Keratinocyte (primary cell): Measurements from ENCODE around the gene ETV1. TPM values are rescaled to one million over a fixed set of nuclear protein-coding genes. Genes with fewer than 3 reads are reported as not detected.

Experiments
- DNase-seq: peaks from one replicate; pipeline ENCODE4 v3.0.0-alpha.2; 2011; ENCODE audit warnings: low read depth, missing footprints, low spot score
- FAIRE-seq: peaks from 2 replicates; lab custom pipeline; 2011; peaks lifted over from hg19 to GRCh38; lab: Jason Lieb, UNC
- H2AFZ ChIP-seq: 2 replicates; pipeline ENCODE4 v1.6.0; 2012; ENCODE audit warnings: low read length, control low read depth, inconsistent platforms; ENCODE audit not compliant: control insufficient read depth
- H3K27ac ChIP-seq: 2 replicates; pipeline ENCODE4 v1.5.1; 2011; ENCODE audit warnings: low read length; ENCODE audit not compliant: control insufficient read depth, insufficient read depth
- H3K27me3 ChIP-seq: 3 replicates; pipeline ENCODE4 v1.6.0; 2011; ENCODE audit warnings: low read length; ENCODE audit not compliant: control insufficient read depth, insufficient read depth; ENCODE audit errors: extremely low read depth
- H3K36me3 ChIP-seq, 2 experiments: 2 replicates in 1 of 2; 3 replicates in 1 of 2; pipeline ENCODE4 v1.5.1; 2011; ENCODE audit warnings: low read length in 2 of 2, mild to moderate bottlenecking in 1 of 2; ENCODE audit not compliant: control insufficient read depth in 2 of 2, insufficient read depth in 2 of 2; ENCODE audit errors: extremely low read depth in 1 of 2
- H3K4me1 ChIP-seq: 3 replicates; pipeline ENCODE4 v1.5.1; 2011; ENCODE audit warnings: low read length; ENCODE audit not compliant: control insufficient read depth, insufficient read depth; ENCODE audit errors: extremely low read depth
- H3K4me2 ChIP-seq: 3 replicates; pipeline ENCODE4 v1.6.0; 2011; ENCODE audit warnings: low read depth, low read length; ENCODE audit not compliant: control insufficient read depth, insufficient read depth; ENCODE audit errors: extremely low read depth
- H3K4me3 ChIP-seq, 3 experiments: fragments of 200-600 bp in 1 of 3; sonication (generic) in 1 of 3; 2 replicates in 2 of 3; 3 replicates in 1 of 3; pipeline ENCODE4 v1.5.1; 2011 to 2016; ENCODE audit warnings: low read length in 3 of 3, mild to moderate bottlenecking in 3 of 3, control low read depth in 2 of 3, inconsistent platforms in 1 of 3, low read depth in 1 of 3, mixed read lengths in 1 of 3, mixed run types in 1 of 3, moderate library complexity in 1 of 3; ENCODE audit not compliant: control insufficient read depth in 2 of 3, insufficient read depth in 2 of 3; ENCODE audit errors: extremely low read depth in 1 of 3
- H3K79me2 ChIP-seq: 2 replicates; pipeline ENCODE4 v1.6.0; 2012; ENCODE audit warnings: low read length; ENCODE audit not compliant: control insufficient read depth, insufficient read depth
- H3K9ac ChIP-seq: 3 replicates; pipeline ENCODE4 v1.6.0; 2011; ENCODE audit warnings: low read length; ENCODE audit not compliant: control insufficient read depth, insufficient read depth; ENCODE audit errors: extremely low read depth
- H3K9me1 ChIP-seq: 3 replicates; pipeline ENCODE4 v1.6.0; 2011; ENCODE audit warnings: low read length; ENCODE audit not compliant: control insufficient read depth, insufficient read depth; ENCODE audit errors: extremely low read depth
- H3K9me3 ChIP-seq: 2 replicates; pipeline ENCODE4 v1.5.1; 2012; ENCODE audit warnings: low read depth, low read length; ENCODE audit not compliant: control insufficient read depth
- H4K20me1 ChIP-seq: 3 replicates; pipeline ENCODE4 v1.6.0; 2011; ENCODE audit warnings: low read length; ENCODE audit not compliant: control insufficient read depth, insufficient read depth; ENCODE audit errors: extremely low read depth
- CTCF ChIP-seq, 3 experiments: IDR thresholded peaks in 1 of 3; conservative IDR thresholded peaks in 1 of 3; optimal IDR thresholded peaks in 1 of 3; 2 replicates in 2 of 3; 3 replicates in 1 of 3; pipeline versions ENCODE3 to v1.5.1; 2011; ENCODE audit warnings: low read length in 3 of 3, mild to moderate bottlenecking in 3 of 3, moderate library complexity in 2 of 3, control low read depth in 1 of 3, inconsistent platforms in 1 of 3; ENCODE audit not compliant: insufficient read depth in 2 of 3; ENCODE audit errors: extremely low read depth in 1 of 3
- EZH2 ChIP-seq: IDR thresholded peaks from one replicate; pipeline ENCODE4 v1.6.1; 2012; ENCODE audit warnings: inconsistent platforms, mild to moderate bottlenecking, low read length, moderate library complexity
- dilution Hi-C: fragments of 300-500 bp; cut with MboI; formaldehyde crosslinking; loops from one replicate; pipeline ENCODE4 v1.7.0; 2020; ENCODE audit warnings: low sequenced_read_pairs; ENCODE audit not compliant: extremely low pct_ligation_motif_present
- polyA plus RNA-seq, 5 experiments: library from polyadenylated mRNA; depleted of rRNA in 3 of 5; stranded (reverse) in 3 of 5; stranded (forward) in 1 of 5; unstranded in 1 of 5; fragments of >200 nt; gene quantifications; 1 replicate in 1 of 5; 2 replicates in 3 of 5; 3 replicates in 1 of 5; pipeline versions ENCODE4 v1.2.1 to v1.2.3, GENCODE V29; 2011 to 2012; ENCODE audit warnings: missing spikeins in 2 of 5, low read depth in 1 of 5, low replicate concordance in 1 of 5

ETV1 gene
- polyA plus RNA-seq, 1 donor (not counting 4 experiments of a cell fraction or from before 2014, with no cell fraction given), result 5.0 TPM

- Histone ChIP-seq H3K9me1 (no peaks in the 10 kb centered on the region), H3K79me2 (no peaks in the 10 kb centered on the region), H2AFZ (no peak overlapping the region), H3K4me1 (no peaks in the 10 kb centered on the region), H3K27me3 (no peaks in the 10 kb centered on the region), H3K9me3 (no peaks in the 10 kb centered on the region), H3K27ac (no peak overlapping the region), H4K20me1 (no peaks in the 10 kb centered on the region), H3K4me2 (no peak overlapping the region), H3K36me3 (no peaks in the 10 kb centered on the region), H3K4me3 (no peak overlapping the region), H3K9ac (no peak overlapping the region)
- no peak for TF ChIP-seq CTCF (optimal IDR thresholded peaks at IDR 0.05 in 1 of 3, IDR thresholded peaks at IDR 0.05 in 1 of 3, conservative IDR thresholded peaks at IDR 0.05 in 1 of 3; ENCODE audit: extremely low read depth in 1 of 3, insufficient read depth in 2 of 3, low read length in 3 of 3)
- TF ChIP-seq EZH2, result no peak
- DNase-seq, result no peak
- dilution Hi-C loops, result no loop called here
- no peak for FAIRE-seq
Measured at GRCh38 chr7:13953368-13953767, 36.1 kb downstream of the ETV1 start.

- H3K27me3 ChIP-seq, result no peaks in the 10 kb centered on the region
- FAIRE-seq (no peak), DNase-seq (no peak)
- no peak overlapping the region for H3K9ac ChIP-seq
- H3K9me1 ChIP-seq, result no peaks in the 10 kb centered on the region
- no peaks in the 10 kb centered on the region for H3K9me3 ChIP-seq
- dilution Hi-C loops, result no loop called here
- no peaks in the 10 kb centered on the region for H3K36me3 ChIP-seq
- TF ChIP-seq CTCF (optimal IDR thresholded peaks at IDR 0.05 in 1 of 3, IDR thresholded peaks at IDR 0.05 in 1 of 3, conservative IDR thresholded peaks at IDR 0.05 in 1 of 3; ENCODE audit: extremely low read depth in 1 of 3, insufficient read depth in 2 of 3, low read length in 3 of 3), result no peak
- no peak for TF ChIP-seq EZH2
- H3K27ac ChIP-seq, result no peak overlapping the region
- no peak overlapping the region for H3K4me3 ChIP-seq
- no peak overlapping the region for H3K4me2 ChIP-seq
- H3K79me2 ChIP-seq, result no peaks in the 10 kb centered on the region
- H3K4me1 ChIP-seq, result no peaks in the 10 kb centered on the region
- H2AFZ ChIP-seq, result no peak overlapping the region
- no peaks in the 10 kb centered on the region for H4K20me1 ChIP-seq
Measured at GRCh38 chr7:13952921-13953320, 36.5 kb downstream of the ETV1 start.
